Keratinocyte (primary cell): Measurements from ENCODE around the gene OR51T1.

Source experiments
- CTCF ChIP-seq, 3 experiments: IDR thresholded peaks in 1 of 3; conservative IDR thresholded peaks in 1 of 3; optimal IDR thresholded peaks in 1 of 3; 2 replicates in 2 of 3; 3 replicates in 1 of 3; pipeline versions ENCODE3 to v1.5.1; 2011; ENCODE audit warnings: low read length in 3 of 3, mild to moderate bottlenecking in 3 of 3, moderate library complexity in 2 of 3, control low read depth in 1 of 3, inconsistent platforms in 1 of 3; ENCODE audit not compliant: insufficient read depth in 2 of 3; ENCODE audit errors: extremely low read depth in 1 of 3
- EZH2 ChIP-seq: IDR thresholded peaks from one replicate; pipeline ENCODE4 v1.6.1; 2012; ENCODE audit warnings: inconsistent platforms, mild to moderate bottlenecking, low read length, moderate library complexity

DNA sequence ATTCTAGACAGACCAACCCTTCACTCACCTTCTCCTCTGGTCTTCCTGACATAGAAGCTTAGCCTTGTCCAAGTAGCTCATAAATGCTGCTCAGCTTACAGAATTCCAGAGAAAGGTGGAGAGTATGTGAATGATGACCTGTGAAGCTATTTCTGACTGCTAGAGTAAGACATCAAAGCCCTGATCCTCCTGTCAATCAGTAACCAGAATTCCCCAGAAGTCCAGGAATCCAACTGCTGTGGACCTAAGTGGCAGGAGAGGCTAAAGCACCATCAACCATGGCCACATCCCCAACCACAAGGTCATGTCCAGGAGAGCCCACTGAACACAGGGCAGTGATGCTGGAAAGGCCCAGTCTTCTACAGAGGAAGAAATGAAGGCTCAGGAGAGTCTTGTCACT, 34.9 kb downstream of the OR51T1 start:
- TF ChIP-seq CTCF (optimal IDR thresholded peaks at IDR 0.05 in 1 of 3, IDR thresholded peaks at IDR 0.05 in 1 of 3, conservative IDR thresholded peaks at IDR 0.05 in 1 of 3; ENCODE audit: extremely low read depth in 1 of 3, insufficient read depth in 2 of 3, low read length in 3 of 3) (no peak), EZH2 (no peak)
